Adrenal gland (tissue), 12 donors: ENCODE results near the gene NME9. TPM values are rescaled to one million over a fixed set of nuclear protein-coding genes. Genes with fewer than 3 reads are reported as not detected.

Experiments used
- DNase-seq, 7 donors: peaks; one replicate each; pipeline ENCODE4 v3.0.0-alpha.2; 2019 to 2020
- H3K27ac ChIP-seq, 5 donors: fragments of 200-600 bp; sonication (generic) in 4 of 5; 1 replicate in 3 of 5; 2 replicates in 2 of 5; pipeline versions ENCODE4 v1.5.1 to v1.8.0; 2016 to 2020; ENCODE audit warnings: mild to moderate bottlenecking in 1 of 5
- H3K27me3 ChIP-seq: fragments of 200-600 bp; 2 replicates; pipeline ENCODE4 v1.8.0; 2021
- H3K36me3 ChIP-seq, 2 donors: fragments of 200-600 bp; replicated peaks in 1 of 2; 1 replicate in 1 of 2; 2 replicates in 1 of 2; pipeline versions ENCODE4 v1.5.1 to v1.8.0; 2018 to 2022
- H3K4me1 ChIP-seq, 2 donors: fragments of 200-600 bp; replicated peaks in 1 of 2; 1 replicate in 1 of 2; 2 replicates in 1 of 2; pipeline versions ENCODE4 v1.5.1 to v1.8.0; 2018 to 2021
- H3K4me3 ChIP-seq, 4 donors: fragments of 200-600 bp; sonication (generic) in 3 of 4; one replicate each; pipeline ENCODE4 v1.5.1; 2016 to 2018
- H3K9me3 ChIP-seq, 3 donors: fragments of 200-600 bp; sonication (generic) in 1 of 3; replicated peaks in 1 of 3; 1 replicate in 2 of 3; 2 replicates in 1 of 3; pipeline versions ENCODE4 v1.5.1 to v1.8.0; 2016 to 2021
- POLR2A ChIP-seq, 2 donors: fragments of 450-650 bp; IDR thresholded peaks; one replicate each; pipeline ENCODE4 v1.6.1; 2017; ENCODE audit warnings: antibody characterized with exemption in 2 of 2, mild to moderate bottlenecking in 2 of 2, moderate library complexity in 1 of 2
- whole genome bisulfite sequencing, 4 donors: extraction: QIAGEN DNeasy Blood & Tissue Kit in 2 of 4; methylation state at CpG; one replicate each; pipeline versions ENCODE4 v1.1.5 to v1.1.7; 2013 to 2017; 5-methylcytosine and 5-hydroxymethylcytosine counted together
- intact Hi-C, 2 donors: fragments of 100-400 bp; cut with DNase I; formaldehyde crosslinking; loops; one replicate each; pipeline versions ENCODE4 v1.14.1 to v1.15.0; 2022 to 2023
- polyA plus RNA-seq, 3 donors: library from polyadenylated mRNA; stranded (reverse); fragments of 200-250 nt in 2 of 3; fragments of 350-450 nt in 1 of 3; fragmentation: Illumina TruSeq in 1 of 3; extraction: RNeasy Lipid Tissue Mini Kit (QIAGEN cat#74804) in 1 of 3; gene quantifications; one replicate each; pipeline ENCODE4 v1.2.3, GENCODE V29; 2013 to 2014
- total RNA-seq, 9 donors: library from RNA; depleted of rRNA in 4 of 9; stranded (reverse); fragments of >200 nt in 4 of 9; fragments of 120-200 nt in 1 of 9; fragmentation: NEBNext Ultra II Directional in 1 of 9; extraction: Animal tissue kit (Norgen Biotek cat#: 25700) in 1 of 9; gene quantifications; one replicate each; pipeline versions ENCODE4 v1.1.0 to v1.2.4, GENCODE V29; 2013 to 2023
- TF ChIP-seq, protein P1 (sequence below), 6 experiments: fragments of 450-650 bp in 4 of 6; fragments of 200-600 bp in 2 of 6; sonication (generic) in 1 of 6; IDR thresholded peaks; 1 replicate in 5 of 6; 2 replicates in 1 of 6; pipeline versions ENCODE4 v1.5.1 to v1.8.0; 2016 to 2021; ENCODE audit warnings: antibody characterized with exemption in 6 of 6, mild to moderate bottlenecking in 2 of 6, moderate library complexity in 1 of 6
- donor health status: healthy with polysubstance abuse.
- donor health status: Bipolar disorder and iron deficiency.
- donor health status: DM: yes; HTN: yes; CAD: no.
- donor health status: DM: no; HTN: no; CAD: no.
- donor health status: DM: no; HTN: no; CAD: no.
- donor health status: DM: yes; HTN: yes; CAD: no.

NME9 gene
- total and polyA plus RNA-seq, 12 donors = 0.46 to 2.6 (median 0.77) TPM; not detected in 5

DNA sequence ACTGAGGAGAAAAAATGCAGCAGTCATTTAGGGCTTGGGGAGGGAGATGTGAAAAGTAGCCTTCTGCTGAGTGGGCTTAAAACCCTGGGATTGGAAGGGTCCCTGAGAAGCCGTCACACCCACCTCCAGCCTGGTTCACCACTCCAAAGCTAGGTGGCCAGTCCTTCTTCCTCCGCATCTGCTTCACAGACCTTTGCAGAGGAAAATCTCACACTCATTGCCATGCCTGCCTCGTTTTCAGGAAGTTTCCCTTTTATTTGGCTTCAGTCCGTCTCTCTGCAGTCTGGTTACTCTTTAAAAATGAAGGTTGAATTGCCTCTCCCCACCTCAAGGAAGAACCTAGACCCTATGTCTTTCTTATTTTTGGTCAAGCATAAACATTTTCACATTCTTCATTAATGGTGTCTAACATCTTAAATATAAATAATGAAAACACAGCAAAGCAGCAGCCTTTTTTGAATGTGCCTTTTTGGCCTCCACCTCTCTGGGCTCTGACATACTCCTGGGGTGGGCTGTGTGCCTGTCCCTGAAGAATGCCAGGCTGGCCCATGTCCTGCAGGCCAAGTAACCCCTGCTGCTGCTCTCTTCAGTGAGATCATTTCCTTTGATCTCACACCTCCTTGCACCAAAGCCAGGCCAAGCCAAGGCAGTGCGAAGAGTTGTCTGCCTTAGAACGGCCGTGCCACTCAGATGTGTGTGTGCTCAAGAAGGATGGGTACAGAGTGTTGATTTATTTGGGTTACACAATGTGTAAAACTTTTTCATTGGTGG is 29.7 kb upstream of the NME9 start:
- H3K27me3 ChIP-seq = no peaks in the 10 kb centered on the region
- peak overlapping the region in 3 of 5 donors; percentile 11 to 70 (median 29) for H3K27ac ChIP-seq
- H3K36me3 ChIP-seq = peaks cover 0 to 13% of the 10 kb centered on the region in 2 donors
- no peak for DNase-seq
- H3K9me3 ChIP-seq = no peaks in the 10 kb centered on the region
- no peak overlapping the region for H3K4me3 ChIP-seq
- 56 to 66% (median 61%) methylated on average over 7 of the region's 7 CpGs for WGBS, 4 donors
- TF ChIP-seq POLR2A (IDR thresholded peaks at IDR 0.05) = no peak
- TF ChIP-seq, protein P1, sequence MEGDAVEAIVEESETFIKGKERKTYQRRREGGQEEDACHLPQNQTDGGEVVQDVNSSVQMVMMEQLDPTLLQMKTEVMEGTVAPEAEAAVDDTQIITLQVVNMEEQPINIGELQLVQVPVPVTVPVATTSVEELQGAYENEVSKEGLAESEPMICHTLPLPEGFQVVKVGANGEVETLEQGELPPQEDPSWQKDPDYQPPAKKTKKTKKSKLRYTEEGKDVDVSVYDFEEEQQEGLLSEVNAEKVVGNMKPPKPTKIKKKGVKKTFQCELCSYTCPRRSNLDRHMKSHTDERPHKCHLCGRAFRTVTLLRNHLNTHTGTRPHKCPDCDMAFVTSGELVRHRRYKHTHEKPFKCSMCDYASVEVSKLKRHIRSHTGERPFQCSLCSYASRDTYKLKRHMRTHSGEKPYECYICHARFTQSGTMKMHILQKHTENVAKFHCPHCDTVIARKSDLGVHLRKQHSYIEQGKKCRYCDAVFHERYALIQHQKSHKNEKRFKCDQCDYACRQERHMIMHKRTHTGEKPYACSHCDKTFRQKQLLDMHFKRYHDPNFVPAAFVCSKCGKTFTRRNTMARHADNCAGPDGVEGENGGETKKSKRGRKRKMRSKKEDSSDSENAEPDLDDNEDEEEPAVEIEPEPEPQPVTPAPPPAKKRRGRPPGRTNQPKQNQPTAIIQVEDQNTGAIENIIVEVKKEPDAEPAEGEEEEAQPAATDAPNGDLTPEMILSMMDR (IDR thresholded peaks at IDR 0.05) = no peak
- intact Hi-C loops = no loop called here
- peaks cover 10 to 31% of the 10 kb centered on the region in 2 donors for H3K4me1 ChIP-seq

DNA sequence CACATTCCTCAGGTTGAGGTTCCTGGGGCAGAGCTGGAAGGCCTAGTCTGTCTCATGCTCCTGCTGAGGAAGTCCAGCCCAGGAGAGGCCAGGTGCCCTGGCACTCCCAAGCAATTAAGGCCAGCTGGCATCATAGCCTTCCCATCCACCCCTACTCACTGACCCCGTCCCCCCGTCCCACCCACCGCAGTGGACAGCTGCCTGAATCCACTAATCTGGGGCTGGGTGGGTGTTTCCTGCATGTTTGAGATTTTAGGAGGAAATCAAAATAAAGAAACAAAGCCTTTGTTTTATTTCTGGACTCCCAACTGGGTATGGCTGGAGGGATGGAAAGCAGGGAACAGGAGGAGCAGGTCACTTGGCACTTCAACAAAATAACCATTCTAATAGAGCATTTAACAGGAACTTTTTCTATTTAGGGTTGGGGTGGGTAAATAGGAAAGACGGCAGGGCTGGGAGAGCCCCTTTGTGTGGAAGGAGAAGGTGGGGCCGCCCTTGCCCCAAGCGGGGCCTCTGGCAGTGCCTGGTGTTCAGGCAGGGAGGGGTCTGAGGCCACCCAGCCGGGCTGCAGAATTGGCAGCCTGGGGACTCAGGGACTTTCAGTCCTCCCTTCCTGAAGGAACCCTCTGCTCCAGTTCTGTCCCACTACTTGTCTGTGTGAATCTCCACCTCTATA is 27.2 kb upstream of the NME9 start:
- WGBS, 4 donors = 66 to 77% (median 72%) methylated on average over 6 to 7 of the region's 7 CpGs
- intact Hi-C loops = no loop called here

DNA sequence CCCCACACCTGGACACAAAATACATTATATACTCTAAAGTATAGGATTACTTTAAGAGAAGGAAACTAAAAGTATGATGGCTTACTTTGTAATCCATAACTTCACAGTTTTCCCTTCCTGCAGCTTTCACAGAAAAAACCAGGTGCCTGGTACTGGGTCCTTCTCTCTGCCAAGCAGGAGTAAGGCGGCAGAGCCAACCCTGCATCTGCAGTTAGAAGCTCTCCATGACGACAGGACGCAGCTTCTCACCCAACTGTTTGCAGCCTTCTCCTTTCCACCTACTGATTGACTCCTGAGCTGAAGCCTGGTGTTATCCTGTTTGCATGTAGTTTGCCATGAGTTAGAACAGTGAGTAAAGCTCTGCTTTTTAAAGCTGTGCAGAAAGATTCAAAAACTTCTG is 25.4 kb upstream of the NME9 start:
- Histone ChIP-seq H3K9me3 (no peaks in the 10 kb centered on the region), H3K4me3 (no peak overlapping the region), H3K36me3 (peaks cover 0 to 13% of the 10 kb centered on the region in 2 donors), H3K4me1 (peaks cover 8 to 42% of the 10 kb centered on the region in 2 donors), H3K27me3 (no peaks in the 10 kb centered on the region), H3K27ac (no peak overlapping the region)
- DNase-seq = peak in 1 of 7 donors; percentile 46
- intact Hi-C loops = no loop called here
- WGBS, 4 donors = 81 to 93% (median 86%) methylated on average over 3 of the region's 3 CpGs
- TF ChIP-seq, protein P1 (IDR thresholded peaks at IDR 0.05) = no peak
- TF ChIP-seq POLR2A (IDR thresholded peaks at IDR 0.05) = no peak

More for the DNA sequence above, 27.2 kb upstream of the NME9 start:
- peaks cover 0 to 13% of the 10 kb centered on the region in 2 donors for H3K36me3 ChIP-seq
- no peak for DNase-seq
- no peak for TF ChIP-seq POLR2A (IDR thresholded peaks at IDR 0.05)
- TF ChIP-seq, protein P1 (IDR thresholded peaks at IDR 0.05) = no peak
- peaks cover 9 to 35% of the 10 kb centered on the region in 2 donors for H3K4me1 ChIP-seq
- H3K4me3 ChIP-seq = no peak overlapping the region
- H3K9me3 ChIP-seq = no peaks in the 10 kb centered on the region
- no peaks in the 10 kb centered on the region for H3K27me3 ChIP-seq
- H3K27ac ChIP-seq = peak overlapping the region in 2 of 5 donors; percentile 44 to 70

DNA sequence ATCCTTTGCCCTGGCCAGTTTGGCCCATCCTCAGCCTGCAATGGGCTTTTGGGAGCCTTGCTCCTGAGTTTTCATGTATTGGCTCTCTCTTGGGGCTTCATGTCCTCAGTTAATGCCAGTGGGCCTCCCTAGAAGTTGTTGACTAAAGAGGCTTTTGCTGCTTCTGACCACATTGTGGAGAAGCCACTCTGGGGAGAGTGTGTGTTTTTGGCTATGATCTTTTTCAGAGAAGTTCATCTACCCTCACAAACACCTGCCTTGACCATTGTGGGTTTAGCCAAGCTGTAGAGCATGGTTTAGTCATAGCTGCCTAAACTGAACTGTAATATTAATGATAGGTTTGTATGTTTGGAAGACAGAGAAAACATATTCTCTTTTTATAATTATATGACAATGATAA is 24.7 kb upstream of the NME9 start:
- no peak for TF ChIP-seq POLR2A (IDR thresholded peaks at IDR 0.05)
- TF ChIP-seq, protein P1 (IDR thresholded peaks at IDR 0.05) = no peak
- Histone ChIP-seq H3K9me3 (no peaks in the 10 kb centered on the region), H3K36me3 (peaks cover 0 to 13% of the 10 kb centered on the region in 2 donors), H3K4me3 (no peak overlapping the region), H3K27me3 (no peaks in the 10 kb centered on the region), H3K4me1 (peaks cover 12 to 42% of the 10 kb centered on the region in 2 donors), H3K27ac (no peak overlapping the region)
- intact Hi-C loops = no loop called here
- DNase-seq = peak in 1 of 7 donors; percentile 23
